ENCODE data around the gene LRRC18.

LRRC18 gene

GRCh38 chr10:48907730-48908129, 31.9 kb downstream of the LRRC18 start:
- DNase-seq (ENCODE audit: low read depth): no peak

- DNase-seq (ENCODE audit: low read depth): no peak
These were observed 32.8 kb downstream of the LRRC18 start for GRCh38 chr10:48906841-48907240.

GRCh38 chr10:48905311-48905710, 34.3 kb downstream of the LRRC18 start:
- no peak for DNase-seq (ENCODE audit: low read depth)

GRCh38 chr10:48904861-48905260, 34.8 kb downstream of the LRRC18 start:
- DNase-seq (ENCODE audit: low read depth): no peak

GRCh38 chr10:48903151-48903550, 36.5 kb downstream of the LRRC18 start:
- no peak for DNase-seq (ENCODE audit: low read depth)

GRCh38 chr10:48902096-48902495, 37.5 kb downstream of the LRRC18 start:
- DNase-seq (ENCODE audit: low read depth): no peak

- no peak for DNase-seq (ENCODE audit: low read depth)
These were observed 38.3 kb downstream of the LRRC18 start for GRCh38 chr10:48901319-48901718.

GRCh38 chr10:48900371-48900801, 39.3 kb downstream of the LRRC18 start:
- DNase-seq (ENCODE audit: low read depth): no peak

GRCh38 chr10:48899781-48900180, 39.9 kb downstream of the LRRC18 start:
- no peak for DNase-seq (ENCODE audit: low read depth)

GRCh38 chr10:48898426-48898825, 41.2 kb downstream of the LRRC18 start:
- no peak for DNase-seq (ENCODE audit: low read depth)

- DNase-seq (ENCODE audit: low read depth): no peak
These were observed 42.2 kb downstream of the LRRC18 start for GRCh38 chr10:48897441-48897790.

GRCh38 chr10:48896756-48897440, 42.7 kb downstream of the LRRC18 start:
- no peak for DNase-seq (ENCODE audit: low read depth)

GRCh38 chr10:48895803-48896195, 43.8 kb downstream of the LRRC18 start:
- DNase-seq (ENCODE audit: low read depth): no peak

- DNase-seq (ENCODE audit: low read depth): no peak
These were observed 44.5 kb downstream of the LRRC18 start for GRCh38 chr10:48894911-48895802.

GRCh38 chr10:48890888-48891850, 48.5 kb downstream of the LRRC18 start:
- DNase-seq (ENCODE audit: low read depth): no peak

GRCh38 chr10:48887982-48888381, 51.7 kb downstream of the LRRC18 start:
- no peak for DNase-seq (ENCODE audit: low read depth)

GRCh38 chr10:48885376-48885775, 54.3 kb downstream of the LRRC18 start:
- DNase-seq (ENCODE audit: low read depth): no peak

GRCh38 chr10:48884179-48885045, 55.2 kb downstream of the LRRC18 start:
- no peak for DNase-seq (ENCODE audit: low read depth)

- DNase-seq (ENCODE audit: low read depth): no peak
These were observed 55.9 kb downstream of the LRRC18 start for GRCh38 chr10:48883701-48884100.

- DNase-seq (ENCODE audit: low read depth): no peak
These were observed 56.8 kb downstream of the LRRC18 start for GRCh38 chr10:48882881-48883280.

- no peak for DNase-seq (ENCODE audit: low read depth)
These were observed 57.7 kb downstream of the LRRC18 start for GRCh38 chr10:48881937-48882336.

Measured in activated T-cell treated with anti-CD3 and anti-CD28 coated beads for 24 hours (primary cell).